T-helper 2 cell treated with Interferon-gamma antibody and Interleukin-4, amounts not matched to agents 100 ng/mL and 5 ng/mL, for 36 hours (primary cell): Measurements from ENCODE around the gene CEP128. TPM values are rescaled to one million over a fixed set of nuclear protein-coding genes. Genes with fewer than 3 reads are reported as not detected.

Source experiments
- intact Hi-C: fragments of 100-400 bp; cut with micrococcal nuclease; formaldehyde crosslinking; loops from one replicate; pipeline ENCODE4 v1.15.1; 2023
- total RNA-seq: library from RNA; stranded (reverse); gene quantifications from 2 replicates; pipeline ENCODE4 v1.2.3, GENCODE V29; 2022

The CEP128 gene
- total RNA-seq, 1 donor from 2014 or later, result 31.7 TPM

- intact Hi-C loops, result no loop called here
Measured at GRCh38 chr14:80560800-80561657, 380.5 kb downstream of the CEP128 start.

DNA sequence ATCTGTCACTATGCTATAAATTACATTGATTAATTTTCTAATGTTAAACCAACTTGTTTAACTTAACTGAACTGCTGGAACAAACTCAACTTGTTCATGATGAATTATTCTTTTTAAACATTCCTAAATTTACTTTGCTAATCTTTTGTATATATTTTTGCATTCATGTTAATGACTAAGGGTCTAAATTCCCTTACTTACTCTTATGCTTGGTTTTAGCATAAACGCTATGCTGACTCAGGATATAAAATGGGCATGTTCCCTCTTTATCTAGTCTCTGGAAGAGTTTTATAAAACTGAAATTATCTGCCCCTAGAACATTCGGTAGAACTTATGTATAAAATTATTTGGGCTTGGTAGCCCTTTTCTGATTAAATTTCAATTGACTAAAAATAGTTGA, 387.4 kb downstream of the CEP128 start:
- intact Hi-C loops, result no loop called here

- intact Hi-C loops, result no loop called here
Measured at GRCh38 chr14:80549141-80549540, 392.4 kb downstream of the CEP128 start.

GRCh38 chr14:80545935-80546854, 395.3 kb downstream of the CEP128 start:
- intact Hi-C loops, result no loop called here

DNA sequence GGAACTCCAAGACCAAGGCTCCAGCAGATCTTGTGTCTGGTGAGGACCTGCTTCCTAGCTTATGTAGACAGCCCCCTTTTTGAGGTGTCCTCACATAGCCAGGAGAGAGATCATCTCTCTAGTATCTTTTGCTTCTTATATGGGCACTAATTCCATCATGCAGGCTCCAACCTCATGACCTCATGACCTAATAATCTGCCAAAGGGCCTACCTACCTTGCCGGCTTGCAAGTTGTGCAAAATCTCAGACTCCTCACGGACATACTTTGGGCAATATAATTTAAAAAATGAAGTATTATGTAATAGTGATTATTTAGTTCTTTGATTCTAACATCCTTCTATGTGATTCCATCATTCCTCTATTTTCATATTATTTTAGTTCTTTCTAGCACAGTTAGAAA, 397.2 kb downstream of the CEP128 start:
- intact Hi-C loops, result no loop called here

DNA sequence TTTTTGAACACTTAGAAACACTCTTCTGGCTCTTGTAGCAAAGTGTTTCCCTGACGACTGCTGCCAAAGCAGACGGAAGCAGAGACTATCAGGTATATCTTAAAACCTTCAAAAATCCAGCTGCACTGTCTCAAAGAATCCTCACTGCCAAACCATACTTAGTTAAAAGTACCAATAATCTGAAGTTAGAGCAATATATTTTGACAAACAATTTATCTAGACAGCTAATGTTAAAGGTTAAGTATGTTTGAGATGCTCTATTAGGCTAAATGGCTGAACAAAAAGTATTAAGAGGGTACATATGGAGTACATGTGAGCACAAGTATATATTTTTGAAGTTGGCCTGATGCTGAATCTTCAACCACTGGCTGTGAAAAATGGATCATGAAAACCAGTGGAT, 398.3 kb downstream of the CEP128 start:
- intact Hi-C loops, result no loop called here

- intact Hi-C loops, result no loop called here
Measured at GRCh38 chr14:80538633-80539375, 402.7 kb downstream of the CEP128 start.

DNA sequence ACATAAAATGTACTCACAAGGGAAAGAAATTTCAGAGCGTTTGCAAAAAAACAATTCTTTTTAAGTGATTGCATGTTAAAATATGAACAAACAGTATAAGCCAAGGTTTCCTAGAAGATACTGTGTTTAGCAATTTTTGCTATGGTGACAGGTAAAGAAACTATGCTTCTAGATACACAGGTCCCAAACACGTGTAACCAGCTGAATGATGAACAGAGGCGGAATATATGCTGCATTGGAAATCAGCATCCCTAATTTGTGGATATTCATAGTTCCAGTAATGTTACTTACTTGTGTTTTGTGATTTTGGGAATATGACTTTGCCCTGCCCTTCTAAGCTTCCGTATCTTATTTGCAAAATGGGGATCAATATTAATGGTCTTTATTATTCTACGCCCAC, 403.9 kb downstream of the CEP128 start:
- intact Hi-C loops, result no loop called here

DNA sequence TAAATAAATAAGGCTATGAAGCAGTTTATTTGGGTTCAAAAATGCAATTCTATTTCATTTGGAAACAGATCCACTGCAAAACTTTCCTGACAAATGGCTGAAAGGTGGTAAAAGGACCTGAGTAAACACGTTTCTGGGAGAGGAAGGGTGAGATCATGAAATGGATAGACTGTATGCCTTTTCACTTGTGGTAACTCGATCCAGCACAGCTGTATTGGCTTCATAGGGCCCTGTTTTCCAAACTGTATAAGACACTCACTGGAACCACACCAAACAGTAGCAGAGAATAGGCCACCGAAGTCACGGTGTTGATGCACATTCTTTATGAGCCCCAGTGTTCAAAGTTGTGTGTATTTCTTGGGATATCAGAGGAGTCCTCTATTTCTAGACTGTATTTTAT, 405.1 kb downstream of the CEP128 start:
- intact Hi-C loops, result no loop called here

GRCh38 chr14:80535171-80535570, 406.4 kb downstream of the CEP128 start:
- intact Hi-C loops, result no loop called here

DNA sequence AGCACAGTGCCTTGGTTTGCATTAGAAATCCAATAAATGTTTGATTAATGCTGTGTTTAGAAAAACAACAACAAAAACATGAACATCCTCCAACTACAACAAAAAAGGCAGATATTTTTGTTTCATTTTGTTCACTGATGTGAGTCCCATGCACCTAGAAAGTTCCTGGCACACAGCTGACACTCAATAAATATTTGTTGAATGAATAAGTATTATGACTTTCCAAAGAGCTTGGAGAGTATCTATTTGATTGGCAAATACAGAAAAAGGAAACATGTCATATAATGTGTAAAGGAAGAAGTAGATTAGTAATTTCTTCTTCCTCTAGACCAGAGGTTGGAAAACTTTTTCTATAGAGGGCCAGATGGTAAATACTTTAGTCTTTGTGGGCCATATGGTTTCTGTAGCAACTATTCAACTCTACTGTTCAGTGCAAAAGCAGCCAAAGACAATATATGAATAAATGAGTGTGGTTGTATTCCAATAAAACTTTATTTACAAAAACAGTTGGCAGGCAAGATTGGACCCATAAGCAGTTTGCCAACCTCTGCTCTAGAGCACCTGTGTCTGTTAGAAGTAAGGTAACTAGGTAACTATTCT, 417.9 kb downstream of the CEP128 start:
- intact Hi-C loops, result no loop called here

- intact Hi-C loops, result no loop called here
Measured at GRCh38 chr14:80522936-80523335, 418.6 kb downstream of the CEP128 start.

- intact Hi-C loops, result no loop called here
Measured at GRCh38 chr14:80522411-80522810, 419.1 kb downstream of the CEP128 start.

- intact Hi-C loops, result no loop called here
Measured at GRCh38 chr14:80521456-80521855, 420.1 kb downstream of the CEP128 start.

- intact Hi-C loops, result no loop called here
Measured at GRCh38 chr14:80519002-80519401, 422.5 kb downstream of the CEP128 start.

GRCh38 chr14:80518173-80518572, 423.4 kb downstream of the CEP128 start:
- intact Hi-C loops, result no loop called here

DNA sequence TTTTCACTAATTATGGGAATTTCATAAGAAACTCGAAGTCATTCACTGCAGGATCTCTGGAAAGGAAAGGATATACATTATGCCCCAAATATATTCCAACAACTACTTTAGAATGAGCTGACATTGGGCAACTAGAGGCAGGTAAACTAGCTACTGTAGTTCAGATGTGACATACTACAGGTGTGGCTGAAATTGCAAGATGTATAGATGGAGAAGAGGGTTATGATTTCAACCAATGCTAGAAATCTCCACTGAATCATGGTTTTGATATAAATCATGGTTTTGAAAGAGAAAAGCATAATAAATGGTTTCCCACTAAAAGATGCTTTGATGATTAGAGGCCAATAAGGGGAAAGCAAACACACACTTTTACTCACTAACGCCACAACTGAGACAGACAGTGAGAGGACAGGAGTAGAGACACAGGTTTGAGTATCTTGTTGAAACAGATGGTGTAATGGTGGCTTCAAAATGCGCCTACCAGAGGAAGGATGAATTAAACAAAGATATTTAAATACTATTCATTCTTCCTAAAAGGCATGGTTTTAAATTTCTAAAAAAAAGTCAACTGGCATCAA, 434.2 kb downstream of the CEP128 start:
- intact Hi-C loops, result no loop called here

DNA sequence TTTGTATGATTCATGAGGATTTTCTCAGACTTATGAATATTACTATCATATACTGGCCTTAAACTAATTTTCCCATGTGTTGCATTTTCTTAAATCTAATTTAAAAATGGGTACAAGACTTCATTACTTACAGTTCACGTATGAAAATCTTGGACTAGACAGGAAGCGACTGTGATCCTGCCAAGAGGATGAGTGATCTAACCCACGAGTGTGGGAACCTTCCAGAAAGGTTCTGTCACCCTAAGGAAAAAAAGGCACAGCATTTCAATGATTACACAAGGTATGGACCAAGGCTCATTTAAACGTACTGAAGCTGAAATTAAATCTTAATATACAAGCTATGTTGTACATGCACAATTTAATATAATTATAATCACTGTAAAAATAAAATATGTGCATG, 436.8 kb downstream of the CEP128 start:
- intact Hi-C loops, result no loop called here

DNA sequence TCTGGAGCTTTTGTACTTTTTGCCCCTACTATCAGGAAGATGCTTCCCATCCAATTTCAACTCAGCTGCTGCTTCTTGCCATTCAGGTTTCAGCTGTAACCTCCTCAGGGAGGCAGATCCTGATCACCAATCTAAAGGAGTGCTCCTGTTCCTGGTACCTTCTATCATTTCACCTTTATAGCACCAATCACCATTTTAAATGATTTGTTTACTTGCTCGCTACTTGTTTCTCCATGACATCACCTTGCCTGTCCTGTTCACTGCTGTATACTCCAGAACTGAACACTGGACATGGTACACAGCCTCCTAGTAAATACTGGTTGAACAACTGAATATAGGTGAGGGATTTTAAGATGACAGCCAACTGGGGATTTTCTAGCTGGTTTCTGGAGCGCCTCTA, 443.0 kb downstream of the CEP128 start:
- intact Hi-C loops, result no loop called here

GRCh38 chr14:80496090-80496489, 445.4 kb downstream of the CEP128 start:
- intact Hi-C loops, result no loop called here

DNA sequence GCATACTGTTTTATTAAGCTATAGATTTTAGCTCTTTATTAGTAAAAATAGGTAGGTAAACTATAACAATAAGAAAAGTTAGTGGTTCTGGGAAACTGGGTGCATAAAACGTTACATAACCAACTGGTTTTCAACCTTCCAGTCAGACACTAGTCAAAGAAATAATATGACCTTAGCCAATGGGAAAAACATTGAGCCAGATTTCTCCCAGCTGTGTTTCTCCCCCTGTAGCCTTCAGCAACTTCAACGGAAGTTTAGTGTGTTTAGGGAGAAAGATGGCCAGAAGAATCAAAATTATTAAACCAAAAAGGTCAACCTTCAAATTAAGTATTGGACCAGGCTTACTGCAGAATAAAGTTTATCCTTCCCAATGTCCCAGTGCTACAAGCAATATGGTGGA, 446.8 kb downstream of the CEP128 start:
- intact Hi-C loops, result no loop called here
